ENCODE results near the gene FCHSD2. TPM values are rescaled to one million over a fixed set of nuclear protein-coding genes. Genes with fewer than 3 reads are reported as not detected.

FCHSD2 gene
- total and polyA plus RNA-seq, 2 of the 13 experiments (the other 11 are each of a cell fraction or from before 2014, with no cell fraction given): 20.5 to 24.8 TPM

- TF ChIP-seq, protein P1, sequence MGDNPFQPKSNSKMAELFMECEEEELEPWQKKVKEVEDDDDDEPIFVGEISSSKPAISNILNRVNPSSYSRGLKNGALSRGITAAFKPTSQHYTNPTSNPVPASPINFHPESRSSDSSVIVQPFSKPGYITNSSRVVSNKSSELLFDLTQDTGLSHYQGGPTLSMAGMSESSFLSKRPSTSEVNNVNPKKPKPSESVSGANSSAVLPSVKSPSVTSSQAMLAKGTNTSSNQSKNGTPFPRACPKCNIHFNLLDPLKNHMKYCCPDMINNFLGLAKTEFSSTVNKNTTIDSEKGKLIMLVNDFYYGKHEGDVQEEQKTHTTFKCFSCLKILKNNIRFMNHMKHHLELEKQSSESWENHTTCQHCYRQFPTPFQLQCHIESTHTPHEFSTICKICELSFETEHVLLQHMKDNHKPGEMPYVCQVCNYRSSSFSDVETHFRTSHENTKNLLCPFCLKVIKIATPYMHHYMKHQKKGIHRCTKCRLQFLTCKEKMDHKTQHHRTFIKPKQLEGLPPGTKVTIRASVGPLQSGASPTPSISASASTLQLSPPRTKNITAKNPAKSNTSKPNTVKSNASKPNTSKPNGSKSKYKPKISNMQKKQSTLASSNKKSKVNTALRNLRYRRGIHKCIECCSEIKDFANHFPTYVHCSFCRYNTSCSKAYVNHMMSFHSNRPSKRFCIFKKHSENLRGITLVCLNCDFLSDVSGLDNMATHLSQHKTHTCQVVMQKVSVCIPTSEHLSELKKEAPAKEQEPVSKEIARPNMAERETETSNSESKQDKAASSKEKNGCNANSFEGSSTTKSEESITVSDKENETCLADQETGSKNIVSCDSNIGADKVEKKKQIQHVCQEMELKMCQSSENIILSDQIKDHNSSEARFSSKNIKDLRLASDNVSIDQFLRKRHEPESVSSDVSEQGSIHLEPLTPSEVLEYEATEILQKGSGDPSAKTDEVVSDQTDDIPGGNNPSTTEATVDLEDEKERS (CRISPR knock-in tag; IDR thresholded peaks at IDR 0.05): no peak; the same call in 1 of the 2 replicates
- TF ChIP-seq, protein P2, sequence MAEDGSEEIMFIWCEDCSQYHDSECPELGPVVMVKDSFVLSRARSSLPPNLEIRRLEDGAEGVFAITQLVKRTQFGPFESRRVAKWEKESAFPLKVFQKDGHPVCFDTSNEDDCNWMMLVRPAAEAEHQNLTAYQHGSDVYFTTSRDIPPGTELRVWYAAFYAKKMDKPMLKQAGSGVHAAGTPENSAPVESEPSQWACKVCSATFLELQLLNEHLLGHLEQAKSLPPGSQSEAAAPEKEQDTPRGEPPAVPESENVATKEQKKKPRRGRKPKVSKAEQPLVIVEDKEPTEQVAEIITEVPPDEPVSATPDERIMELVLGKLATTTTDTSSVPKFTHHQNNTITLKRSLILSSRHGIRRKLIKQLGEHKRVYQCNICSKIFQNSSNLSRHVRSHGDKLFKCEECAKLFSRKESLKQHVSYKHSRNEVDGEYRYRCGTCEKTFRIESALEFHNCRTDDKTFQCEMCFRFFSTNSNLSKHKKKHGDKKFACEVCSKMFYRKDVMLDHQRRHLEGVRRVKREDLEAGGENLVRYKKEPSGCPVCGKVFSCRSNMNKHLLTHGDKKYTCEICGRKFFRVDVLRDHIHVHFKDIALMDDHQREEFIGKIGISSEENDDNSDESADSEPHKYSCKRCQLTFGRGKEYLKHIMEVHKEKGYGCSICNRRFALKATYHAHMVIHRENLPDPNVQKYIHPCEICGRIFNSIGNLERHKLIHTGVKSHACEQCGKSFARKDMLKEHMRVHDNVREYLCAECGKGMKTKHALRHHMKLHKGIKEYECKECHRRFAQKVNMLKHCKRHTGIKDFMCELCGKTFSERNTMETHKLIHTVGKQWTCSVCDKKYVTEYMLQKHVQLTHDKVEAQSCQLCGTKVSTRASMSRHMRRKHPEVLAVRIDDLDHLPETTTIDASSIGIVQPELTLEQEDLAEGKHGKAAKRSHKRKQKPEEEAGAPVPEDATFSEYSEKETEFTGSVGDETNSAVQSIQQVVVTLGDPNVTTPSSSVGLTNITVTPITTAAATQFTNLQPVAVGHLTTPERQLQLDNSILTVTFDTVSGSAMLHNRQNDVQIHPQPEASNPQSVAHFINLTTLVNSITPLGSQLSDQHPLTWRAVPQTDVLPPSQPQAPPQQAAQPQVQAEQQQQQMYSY (CRISPR knock-in tag; IDR thresholded peaks at IDR 0.05): peak; percentile 86
- TF ChIP-seq HNRNPH1 (optimal IDR thresholded peaks at IDR 0.05; ENCODE audit: low read depth, low read length) (no peak), ZNF557 (CRISPR knock-in tag; IDR thresholded peaks at IDR 0.05) (no peak), NCOR1 (IDR thresholded peaks at IDR 0.05; ENCODE audit: borderline replicate concordance, low read length) (no peak), MEIS2 (CRISPR knock-in tag; IDR thresholded peaks at IDR 0.05) (0 out of 2 replicates have a peak, but pooled peaks have one; percentile 69), ZNF501 (CRISPR knock-in tag; IDR thresholded peaks at IDR 0.05) (peak; percentile 96), DZIP1 (CRISPR knock-in tag; IDR thresholded peaks at IDR 0.05) (no peak), GPN1 (CRISPR knock-in tag; IDR thresholded peaks at IDR 0.05; ENCODE audit: borderline replicate concordance) (no peak), ZNF607 (CRISPR knock-in tag; IDR thresholded peaks at IDR 0.05; ENCODE audit: borderline replicate concordance) (peak; percentile 76; the same call in 1 of the 2 replicates), ELF4 (CRISPR knock-in tag; IDR thresholded peaks at IDR 0.05; ENCODE audit: borderline replicate concordance) (no peak; the same call in 1 of the 2 replicates), EP300 (IDR thresholded peaks at IDR 0.05; ENCODE audit: low read depth in 2 of 2, low read length in 2 of 2) (0 out of 4 replicates have a peak, but pooled peaks of 1 of the 2 experiments have one; percentile 8), EP300 (CRISPR knock-in tag; IDR thresholded peaks at IDR 0.05; ENCODE audit: borderline replicate concordance) (no peak), KAT8 (CRISPR knock-in tag; IDR thresholded peaks at IDR 0.05) (peak; percentile 78; the same call in 1 of the 2 replicates), CC2D1A (CRISPR knock-in tag; IDR thresholded peaks at IDR 0.05) (no peak), KDM4B (CRISPR knock-in tag; IDR thresholded peaks at IDR 0.05) (no peak)
- TF ChIP-seq, protein P3, sequence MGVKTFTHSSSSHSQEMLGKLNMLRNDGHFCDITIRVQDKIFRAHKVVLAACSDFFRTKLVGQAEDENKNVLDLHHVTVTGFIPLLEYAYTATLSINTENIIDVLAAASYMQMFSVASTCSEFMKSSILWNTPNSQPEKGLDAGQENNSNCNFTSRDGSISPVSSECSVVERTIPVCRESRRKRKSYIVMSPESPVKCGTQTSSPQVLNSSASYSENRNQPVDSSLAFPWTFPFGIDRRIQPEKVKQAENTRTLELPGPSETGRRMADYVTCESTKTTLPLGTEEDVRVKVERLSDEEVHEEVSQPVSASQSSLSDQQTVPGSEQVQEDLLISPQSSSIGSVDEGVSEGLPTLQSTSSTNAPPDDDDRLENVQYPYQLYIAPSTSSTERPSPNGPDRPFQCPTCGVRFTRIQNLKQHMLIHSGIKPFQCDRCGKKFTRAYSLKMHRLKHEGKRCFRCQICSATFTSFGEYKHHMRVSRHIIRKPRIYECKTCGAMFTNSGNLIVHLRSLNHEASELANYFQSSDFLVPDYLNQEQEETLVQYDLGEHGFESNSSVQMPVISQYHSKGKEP (CRISPR knock-in tag; IDR thresholded peaks at IDR 0.05): no peak
These were observed 348.4 kb downstream of the FCHSD2 start, which contains the start of gene STARD10 (continued) for GRCh38 chr11:72793425-72794367.
